Measurements from ENCODE around the gene GAL. TPM values are rescaled to one million over a fixed set of nuclear protein-coding genes. Genes with fewer than 3 reads are reported as not detected.

GAL gene
- total RNA-seq, 1 experiment from 2014 or later = 35.4 TPM

- no peak for DNase-seq (ENCODE audit: extremely low read depth, low read depth)
Measured at GRCh38 chr11:68658097-68658496, 26.2 kb upstream of the GAL start.

GRCh38 chr11:68658661-68659060 lies 25.7 kb upstream of the GAL start:
- DNase-seq (ENCODE audit: extremely low read depth, low read depth) = no peak

GRCh38 chr11:68659158-68659921 lies 25.0 kb upstream of the GAL start:
- no peak for DNase-seq (ENCODE audit: extremely low read depth, low read depth)

GRCh38 chr11:68660066-68660810 lies 24.1 kb upstream of the GAL start:
- DNase-seq (ENCODE audit: extremely low read depth, low read depth) = no peak

- DNase-seq (ENCODE audit: extremely low read depth, low read depth) = no peak
Measured at GRCh38 chr11:68661014-68661413, 23.3 kb upstream of the GAL start.

- DNase-seq (ENCODE audit: extremely low read depth, low read depth) = no peak
Measured at GRCh38 chr11:68661697-68662603, 22.4 kb upstream of the GAL start.

GRCh38 chr11:68663482-68664010 lies 20.8 kb upstream of the GAL start:
- DNase-seq (ENCODE audit: extremely low read depth, low read depth) = no peak

- no peak for DNase-seq (ENCODE audit: extremely low read depth, low read depth)
Measured at GRCh38 chr11:68664141-68664540, 20.2 kb upstream of the GAL start.

- no peak for DNase-seq (ENCODE audit: extremely low read depth, low read depth)
Measured at GRCh38 chr11:68664906-68665305, 19.4 kb upstream of the GAL start.

- DNase-seq (ENCODE audit: extremely low read depth, low read depth) = no peak
Measured at GRCh38 chr11:68665436-68665835, 18.9 kb upstream of the GAL start.

GRCh38 chr11:68666849-68667248 lies 17.5 kb upstream of the GAL start:
- no peak for DNase-seq (ENCODE audit: extremely low read depth, low read depth)

- DNase-seq (ENCODE audit: extremely low read depth, low read depth) = no peak
Measured at GRCh38 chr11:68667511-68668500, 16.5 kb upstream of the GAL start.

- no peak for DNase-seq (ENCODE audit: extremely low read depth, low read depth)
Measured at GRCh38 chr11:68669301-68670090, 14.8 kb upstream of the GAL start.

- DNase-seq (ENCODE audit: extremely low read depth, low read depth) = no peak
Measured at GRCh38 chr11:68670208-68670992, 13.9 kb upstream of the GAL start.

- no peak for DNase-seq (ENCODE audit: extremely low read depth, low read depth)
Measured at GRCh38 chr11:68673306-68673945, 10.9 kb upstream of the GAL start.

- no peak for DNase-seq (ENCODE audit: extremely low read depth, low read depth)
Measured at GRCh38 chr11:68673991-68674390, 10.4 kb upstream of the GAL start.

GRCh38 chr11:68674461-68674860 lies 9.9 kb upstream of the GAL start:
- no peak for DNase-seq (ENCODE audit: extremely low read depth, low read depth)

GRCh38 chr11:68677432-68677831 lies 6.9 kb upstream of the GAL start:
- DNase-seq (ENCODE audit: extremely low read depth, low read depth) = no peak

All from NCI-H460 (cell line).